Loucy (cell line): ENCODE results near the gene HAP1.

Experiments used
- H2AFZ ChIP-seq: fragments of 200-600 bp; sonication (generic); 2 replicates; pipeline ENCODE4 v1.6.0; 2016; ENCODE audit warnings: antibody characterized with exemption, mild to moderate bottlenecking, low read length, moderate library complexity
- H3F3A ChIP-seq: fragments of 200-600 bp; 2 replicates; pipeline ENCODE4 v1.6.0; 2016; ENCODE audit warnings: antibody characterized with exemption, low read depth, mild to moderate bottlenecking
- H3K27me3 ChIP-seq: fragments of 200-600 bp; sonication (generic); 2 replicates; pipeline ENCODE4 v1.6.1; 2014; ENCODE audit warnings: low read length, mild to moderate bottlenecking; ENCODE audit not compliant: insufficient read depth, poor library complexity, severe bottlenecking
- H3K36me3 ChIP-seq: fragments of 200-600 bp; sonication (generic); 2 replicates; pipeline ENCODE4 v1.6.1; 2016; ENCODE audit warnings: low read length; ENCODE audit not compliant: insufficient read depth
- H3K4me1 ChIP-seq: fragments of 200-600 bp; sonication (generic); 2 replicates; pipeline ENCODE4 v1.5.1; 2014; ENCODE audit warnings: low read length, mild to moderate bottlenecking; ENCODE audit not compliant: insufficient read depth, poor library complexity, severe bottlenecking
- H3K4me2 ChIP-seq: fragments of 200-600 bp; sonication (generic); 2 replicates; pipeline ENCODE4 v1.6.0; 2014; ENCODE audit warnings: antibody characterized with exemption, low read length, low read depth, mild to moderate bottlenecking; ENCODE audit not compliant: poor library complexity, severe bottlenecking
- H3K4me3 ChIP-seq: fragments of 200-600 bp; sonication (generic); 2 replicates; pipeline ENCODE4 v1.5.1; 2014; ENCODE audit warnings: low read length, mild to moderate bottlenecking, mixed read lengths; ENCODE audit not compliant: poor library complexity, severe bottlenecking
- H3K79me2 ChIP-seq: fragments of 200-600 bp; sonication (generic); 2 replicates; pipeline ENCODE4 v1.6.1; 2014; ENCODE audit warnings: low read length; ENCODE audit not compliant: insufficient read depth
- H3K9ac ChIP-seq: fragments of 200-600 bp; sonication (generic); 2 replicates; pipeline ENCODE4 v1.6.0; 2014; ENCODE audit warnings: mild to moderate bottlenecking, low read depth, low read length, moderate library complexity; ENCODE audit not compliant: poor library complexity, severe bottlenecking
- H3K9me2 ChIP-seq: fragments of 200-600 bp; sonication (generic); replicated peaks from 2 replicates; pipeline ENCODE4 v1.6.1; 2016; ENCODE audit warnings: low read depth, low read length, mixed read lengths
- H3K9me3 ChIP-seq: fragments of 200-600 bp; sonication (generic); 2 replicates; pipeline ENCODE4 v1.6.1; 2014; ENCODE audit warnings: mild to moderate bottlenecking, antibody characterized with exemption, low read length, low read depth; ENCODE audit not compliant: insufficient read depth
- H4K20me1 ChIP-seq: fragments of 200-600 bp; sonication (generic); 2 replicates; pipeline ENCODE4 v1.6.0; 2014; ENCODE audit warnings: antibody characterized with exemption, low read length, mild to moderate bottlenecking; ENCODE audit not compliant: insufficient read depth, poor library complexity, severe bottlenecking
- EZH2phosphoT487 ChIP-seq: fragments of 200-600 bp; IDR thresholded peaks from 2 replicates; pipeline ENCODE4 v1.6.1; 2018; ENCODE audit warnings: antibody characterized with exemption, mild to moderate bottlenecking, moderate library complexity, borderline replicate concordance
- TF ChIP-seq, protein P1 (sequence below): fragments of 200-600 bp; sonication (generic); conservative IDR thresholded peaks from 2 replicates; pipeline ENCODE4 v1.5.1; 2014; ENCODE audit warnings: mild to moderate bottlenecking, antibody characterized with exemption, low read length

The HAP1 gene

GRCh38 chr17:41680426-41681040 lies 53.9 kb downstream of the HAP1 start:
- TF ChIP-seq EZH2phosphoT487 = no peak
- TF ChIP-seq, protein P1, sequence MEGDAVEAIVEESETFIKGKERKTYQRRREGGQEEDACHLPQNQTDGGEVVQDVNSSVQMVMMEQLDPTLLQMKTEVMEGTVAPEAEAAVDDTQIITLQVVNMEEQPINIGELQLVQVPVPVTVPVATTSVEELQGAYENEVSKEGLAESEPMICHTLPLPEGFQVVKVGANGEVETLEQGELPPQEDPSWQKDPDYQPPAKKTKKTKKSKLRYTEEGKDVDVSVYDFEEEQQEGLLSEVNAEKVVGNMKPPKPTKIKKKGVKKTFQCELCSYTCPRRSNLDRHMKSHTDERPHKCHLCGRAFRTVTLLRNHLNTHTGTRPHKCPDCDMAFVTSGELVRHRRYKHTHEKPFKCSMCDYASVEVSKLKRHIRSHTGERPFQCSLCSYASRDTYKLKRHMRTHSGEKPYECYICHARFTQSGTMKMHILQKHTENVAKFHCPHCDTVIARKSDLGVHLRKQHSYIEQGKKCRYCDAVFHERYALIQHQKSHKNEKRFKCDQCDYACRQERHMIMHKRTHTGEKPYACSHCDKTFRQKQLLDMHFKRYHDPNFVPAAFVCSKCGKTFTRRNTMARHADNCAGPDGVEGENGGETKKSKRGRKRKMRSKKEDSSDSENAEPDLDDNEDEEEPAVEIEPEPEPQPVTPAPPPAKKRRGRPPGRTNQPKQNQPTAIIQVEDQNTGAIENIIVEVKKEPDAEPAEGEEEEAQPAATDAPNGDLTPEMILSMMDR = no peak
- Histone ChIP-seq H3K36me3 (no peaks in the 10 kb centered on the region), H4K20me1 (no peaks in the 10 kb centered on the region), H3K9me3 (no peaks in the 10 kb centered on the region), H3K9me2 (no peaks in the 10 kb centered on the region), H3K9ac (no peak overlapping the region), H3K4me1 (peaks cover 24% of the 10 kb centered on the region), H2AFZ (no peak overlapping the region), H3K79me2 (no peaks in the 10 kb centered on the region), H3K4me3 (no peak overlapping the region), H3K4me2 (no peak overlapping the region), H3F3A (0 out of 2 replicates have a peak, but pooled peaks cover 4% of the 10 kb centered on the region), H3K27me3 (no peaks in the 10 kb centered on the region)

GRCh38 chr17:41679740-41680425 lies 54.6 kb downstream of the HAP1 start:
- no peak overlapping the region for H2AFZ ChIP-seq

DNA sequence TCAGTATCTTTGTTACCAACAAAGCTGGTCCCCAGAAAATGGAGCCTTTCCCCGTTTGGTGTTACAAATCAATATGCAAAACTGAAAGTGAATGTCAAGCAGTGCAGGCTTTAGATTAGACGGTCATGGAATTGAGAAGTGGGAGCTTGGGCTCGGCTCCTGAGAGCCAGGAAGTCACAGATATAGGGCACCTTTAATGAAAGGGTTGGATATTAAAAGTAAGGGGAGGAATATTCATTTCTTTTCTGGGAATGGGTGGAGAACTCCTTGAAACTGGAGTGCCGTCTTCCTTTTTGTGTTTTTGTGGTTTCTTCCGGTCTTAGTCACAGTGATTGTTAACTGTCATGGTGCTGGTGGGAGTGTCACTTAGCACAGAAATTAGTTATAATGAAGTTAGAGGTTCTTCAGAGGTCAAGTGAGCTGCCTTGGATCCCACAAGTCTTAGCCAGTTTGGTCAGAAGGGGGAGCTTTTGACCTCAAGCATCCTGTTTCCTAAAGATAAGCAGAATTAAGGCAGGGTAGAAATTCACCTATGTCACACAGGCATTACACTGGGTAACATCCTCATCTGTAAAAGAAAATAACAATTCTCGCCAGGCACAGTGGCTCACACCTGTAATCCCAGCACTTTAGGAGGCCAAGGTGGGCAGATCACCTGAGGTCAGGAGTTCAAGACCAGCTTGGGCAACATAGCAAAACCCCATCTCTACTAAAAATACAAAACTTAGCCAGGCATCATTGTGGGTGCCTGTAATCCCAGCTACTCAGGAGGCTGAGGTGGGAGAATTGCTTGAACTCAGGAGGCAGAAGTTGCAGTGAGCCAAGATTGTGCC lies 55.3 kb downstream of the HAP1 start:
- Histone ChIP-seq H3K4me1 (peaks cover 24% of the 10 kb centered on the region), H3K4me3 (peak overlapping the region; percentile 69), H3K27me3 (no peaks in the 10 kb centered on the region), H3K4me2 (peak overlapping the region; percentile 70), H3K9me2 (no peaks in the 10 kb centered on the region), H4K20me1 (no peaks in the 10 kb centered on the region), H2AFZ (peak overlapping the region; percentile 63), H3K9me3 (no peaks in the 10 kb centered on the region), H3F3A (0 out of 2 replicates have a peak, but pooled peaks cover 4% of the 10 kb centered on the region), H3K36me3 (no peaks in the 10 kb centered on the region), H3K79me2 (no peaks in the 10 kb centered on the region), H3K9ac (peak overlapping the region; percentile 52)
- TF ChIP-seq EZH2phosphoT487 = no peak
- TF ChIP-seq, protein P1 = peak; percentile 54

More at GRCh38 chr17:41679740-41680425, 54.6 kb downstream of the HAP1 start:
- Histone ChIP-seq H3K9me3 (no peaks in the 10 kb centered on the region), H3F3A (0 out of 2 replicates have a peak, but pooled peaks cover 4% of the 10 kb centered on the region), H3K9me2 (no peaks in the 10 kb centered on the region), H3K4me2 (peak overlapping the region; percentile 70), H4K20me1 (no peaks in the 10 kb centered on the region), H3K36me3 (no peaks in the 10 kb centered on the region), H3K9ac (peak overlapping the region; percentile 52), H3K4me3 (peak overlapping the region; percentile 69), H3K79me2 (no peaks in the 10 kb centered on the region), H3K27me3 (no peaks in the 10 kb centered on the region), H3K4me1 (peaks cover 24% of the 10 kb centered on the region)
- TF ChIP-seq EZH2phosphoT487 = no peak
- TF ChIP-seq, protein P1 = no peak
